Measurements from ENCODE around the gene BLOC1S6.

Gene BLOC1S6

GRCh38 chr15:45650889-45651525, 63.8 kb downstream of the BLOC1S6 start:
- no peak for DNase-seq (ENCODE audit: low read depth)
- H3K4me3 ChIP-seq (ENCODE audit: control insufficient read depth, low read depth, low read length), result no peak overlapping the region
- TF ChIP-seq CTCF (IDR thresholded peaks at IDR 0.05; ENCODE audit: control insufficient read depth, insufficient read depth, low read depth, low read length, missing control alignments), result no peak

- no peak overlapping the region for H3K4me3 ChIP-seq (ENCODE audit: control insufficient read depth, low read depth, low read length)
- DNase-seq (ENCODE audit: low read depth), result no peak
- TF ChIP-seq CTCF (IDR thresholded peaks at IDR 0.05; ENCODE audit: control insufficient read depth, insufficient read depth, low read depth, low read length, missing control alignments), result no peak
Measured at GRCh38 chr15:45653702-45654424, 66.7 kb downstream of the BLOC1S6 start.

- no peak overlapping the region for H3K4me3 ChIP-seq (ENCODE audit: control insufficient read depth, low read depth, low read length)
- TF ChIP-seq CTCF (IDR thresholded peaks at IDR 0.05; ENCODE audit: control insufficient read depth, insufficient read depth, low read depth, low read length, missing control alignments), result no peak
- no peak for DNase-seq (ENCODE audit: low read depth)
Measured at GRCh38 chr15:45654749-45655148, 67.6 kb downstream of the BLOC1S6 start.

- no peak for TF ChIP-seq CTCF (IDR thresholded peaks at IDR 0.05; ENCODE audit: control insufficient read depth, insufficient read depth, low read depth, low read length, missing control alignments)
- DNase-seq (ENCODE audit: low read depth), result no peak
- no peak overlapping the region for H3K4me3 ChIP-seq (ENCODE audit: control insufficient read depth, low read depth, low read length)
Measured at GRCh38 chr15:45657254-45657653, 70.1 kb downstream of the BLOC1S6 start.

- DNase-seq (ENCODE audit: low read depth), result no peak
- H3K4me3 ChIP-seq (ENCODE audit: control insufficient read depth, low read depth, low read length), result no peak overlapping the region
- TF ChIP-seq CTCF (IDR thresholded peaks at IDR 0.05; ENCODE audit: control insufficient read depth, insufficient read depth, low read depth, low read length, missing control alignments), result no peak
Measured at GRCh38 chr15:45657764-45658545, 70.8 kb downstream of the BLOC1S6 start.

Data from AG09309 (cell line).